Transverse colon (tissue), 3 donors: ENCODE data around the gene RNF114.

Source experiments
- POLR2A ChIP-seq: fragments of 450-650 bp; IDR thresholded peaks from one replicate; pipeline ENCODE4 v1.6.1; 2016; ENCODE audit warnings: antibody characterized with exemption, mild to moderate bottlenecking, moderate library complexity
- TF ChIP-seq, protein P1 (sequence below), 5 experiments: fragments of 200-600 bp in 3 of 5; fragments of 450-650 bp in 2 of 5; sonication (generic) in 3 of 5; IDR thresholded peaks; 1 replicate in 2 of 5; 2 replicates in 3 of 5; pipeline ENCODE4 v1.5.1; 2016 to 2017; ENCODE audit warnings: antibody characterized with exemption in 5 of 5, inconsistent platforms in 3 of 5, mild to moderate bottlenecking in 2 of 5, moderate library complexity in 1 of 5

- TF ChIP-seq POLR2A, result no peak
- TF ChIP-seq, protein P1, sequence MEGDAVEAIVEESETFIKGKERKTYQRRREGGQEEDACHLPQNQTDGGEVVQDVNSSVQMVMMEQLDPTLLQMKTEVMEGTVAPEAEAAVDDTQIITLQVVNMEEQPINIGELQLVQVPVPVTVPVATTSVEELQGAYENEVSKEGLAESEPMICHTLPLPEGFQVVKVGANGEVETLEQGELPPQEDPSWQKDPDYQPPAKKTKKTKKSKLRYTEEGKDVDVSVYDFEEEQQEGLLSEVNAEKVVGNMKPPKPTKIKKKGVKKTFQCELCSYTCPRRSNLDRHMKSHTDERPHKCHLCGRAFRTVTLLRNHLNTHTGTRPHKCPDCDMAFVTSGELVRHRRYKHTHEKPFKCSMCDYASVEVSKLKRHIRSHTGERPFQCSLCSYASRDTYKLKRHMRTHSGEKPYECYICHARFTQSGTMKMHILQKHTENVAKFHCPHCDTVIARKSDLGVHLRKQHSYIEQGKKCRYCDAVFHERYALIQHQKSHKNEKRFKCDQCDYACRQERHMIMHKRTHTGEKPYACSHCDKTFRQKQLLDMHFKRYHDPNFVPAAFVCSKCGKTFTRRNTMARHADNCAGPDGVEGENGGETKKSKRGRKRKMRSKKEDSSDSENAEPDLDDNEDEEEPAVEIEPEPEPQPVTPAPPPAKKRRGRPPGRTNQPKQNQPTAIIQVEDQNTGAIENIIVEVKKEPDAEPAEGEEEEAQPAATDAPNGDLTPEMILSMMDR (IDR thresholded peaks at IDR 0.05), result no peak
These were observed 57.1 kb downstream of the RNF114 start for GRCh38 chr20:49993301-49993751.
